Testis (tissue), 3 donors: ENCODE measurements around the gene COQ2. TPM values are rescaled to one million over a fixed set of nuclear protein-coding genes. Genes with fewer than 3 reads are reported as not detected.

Experiments
- DNase-seq: peaks from one replicate; pipeline ENCODE4 v3.0.0-alpha.2; 2019
- H3K27ac ChIP-seq, 2 donors: fragments of 200-600 bp; sonication (generic); one replicate each; pipeline ENCODE4 v1.5.1; 2019
- H3K27me3 ChIP-seq: fragments of 200-600 bp; sonication (generic); one replicate; pipeline ENCODE4 v1.5.1; 2019
- H3K36me3 ChIP-seq: fragments of 200-600 bp; sonication (generic); one replicate; pipeline ENCODE4 v1.5.1; 2017; ENCODE audit warnings: low read depth; ENCODE audit errors: missing control alignments
- H3K4me1 ChIP-seq: fragments of 200-600 bp; sonication (generic); one replicate; pipeline ENCODE4 v1.5.1; 2019
- H3K4me3 ChIP-seq, 2 donors: fragments of 200-600 bp; sonication (generic); one replicate each; pipeline ENCODE4 v1.5.1; 2017 to 2019
- H3K9me3 ChIP-seq: fragments of 200-600 bp; sonication (generic); one replicate; pipeline ENCODE4 v1.5.1; 2017
- POLR2A ChIP-seq: fragments of 450-650 bp; IDR thresholded peaks from one replicate; pipeline ENCODE4 v1.6.1; 2017; ENCODE audit warnings: antibody characterized with exemption, mild to moderate bottlenecking, moderate library complexity
- WGBS, 2 donors: methylation state at CpG; one replicate each; pipeline ENCODE4 v1.1.5; 2018; 5-methylcytosine and 5-hydroxymethylcytosine counted together
- intact Hi-C: fragments of 100-400 bp; cut with DNase I; formaldehyde crosslinking; loops from one replicate; pipeline ENCODE4 v1.15.1; 2023; ENCODE audit warnings: low total_unique reads
- polyA plus RNA-seq: library from polyadenylated mRNA; stranded (reverse); fragments of 350-450 nt; fragmentation: Illumina TruSeq; extraction: RNeasy Lipid Tissue Mini Kit (QIAGEN cat#74804); gene quantifications from one replicate; pipeline ENCODE4 v1.2.3, GENCODE V29; 2014; ENCODE audit warnings: low read depth, low replicate concordance; ENCODE audit not compliant: insufficient read depth
- total RNA-seq, 2 donors: library from RNA; depleted of rRNA; stranded (reverse); fragments of >200 nt; gene quantifications; one replicate each; pipeline ENCODE4 v1.2.3, GENCODE V29; 2016
- TF ChIP-seq, protein P1 (sequence below), 3 experiments: fragments of 450-650 bp in 2 of 3; fragments of 200-600 bp in 1 of 3; sonication (generic) in 1 of 3; IDR thresholded peaks; one replicate each; pipeline ENCODE4 v1.5.1; 2016 to 2019; ENCODE audit warnings: antibody characterized with exemption in 3 of 3, mild to moderate bottlenecking in 2 of 3, moderate library complexity in 1 of 3

Gene COQ2
- total and polyA plus RNA-seq, 3 donors from 2014 or later, result 9.5 to 19.4 (median 18.8) TPM

DNA sequence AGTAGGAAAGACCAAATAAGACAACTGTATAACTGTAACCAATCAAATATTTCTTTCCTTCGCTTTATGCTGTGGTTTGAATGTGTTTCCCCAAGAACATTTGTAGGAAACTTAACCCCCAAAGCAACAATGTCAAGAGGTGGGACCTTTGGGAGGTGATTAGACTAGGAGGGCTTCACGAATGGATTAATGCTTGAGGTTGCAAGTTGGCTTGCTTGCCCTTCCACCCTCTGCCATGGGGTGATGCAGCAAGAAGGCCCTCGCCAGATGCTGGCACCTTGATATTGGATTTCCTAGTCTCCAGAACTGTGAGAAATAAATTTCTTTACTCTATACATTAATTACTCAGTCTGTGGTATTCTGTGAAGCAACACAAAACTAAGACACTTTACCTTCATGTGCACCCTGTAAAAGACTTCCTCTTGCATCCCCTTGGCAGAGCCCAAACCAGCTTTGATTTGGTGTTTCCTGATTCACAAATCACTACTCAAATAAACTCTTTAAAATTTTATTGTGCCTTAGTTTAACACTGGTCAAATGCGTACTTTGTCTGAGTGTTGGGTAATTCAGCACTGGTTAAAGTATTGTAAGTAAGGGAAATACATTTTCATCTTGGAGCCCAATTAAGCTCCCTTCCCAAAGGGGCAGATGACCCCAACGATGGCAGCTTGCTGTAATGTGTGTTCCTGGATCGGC is 59.9 kb downstream of the COQ2 start:
- no peaks in the 10 kb centered on the region for H3K27me3 ChIP-seq
- no peaks in the 10 kb centered on the region for H3K36me3 ChIP-seq
- no peak for TF ChIP-seq POLR2A
- TF ChIP-seq, protein P1, sequence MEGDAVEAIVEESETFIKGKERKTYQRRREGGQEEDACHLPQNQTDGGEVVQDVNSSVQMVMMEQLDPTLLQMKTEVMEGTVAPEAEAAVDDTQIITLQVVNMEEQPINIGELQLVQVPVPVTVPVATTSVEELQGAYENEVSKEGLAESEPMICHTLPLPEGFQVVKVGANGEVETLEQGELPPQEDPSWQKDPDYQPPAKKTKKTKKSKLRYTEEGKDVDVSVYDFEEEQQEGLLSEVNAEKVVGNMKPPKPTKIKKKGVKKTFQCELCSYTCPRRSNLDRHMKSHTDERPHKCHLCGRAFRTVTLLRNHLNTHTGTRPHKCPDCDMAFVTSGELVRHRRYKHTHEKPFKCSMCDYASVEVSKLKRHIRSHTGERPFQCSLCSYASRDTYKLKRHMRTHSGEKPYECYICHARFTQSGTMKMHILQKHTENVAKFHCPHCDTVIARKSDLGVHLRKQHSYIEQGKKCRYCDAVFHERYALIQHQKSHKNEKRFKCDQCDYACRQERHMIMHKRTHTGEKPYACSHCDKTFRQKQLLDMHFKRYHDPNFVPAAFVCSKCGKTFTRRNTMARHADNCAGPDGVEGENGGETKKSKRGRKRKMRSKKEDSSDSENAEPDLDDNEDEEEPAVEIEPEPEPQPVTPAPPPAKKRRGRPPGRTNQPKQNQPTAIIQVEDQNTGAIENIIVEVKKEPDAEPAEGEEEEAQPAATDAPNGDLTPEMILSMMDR (IDR thresholded peaks at IDR 0.05), result no peak
- no peaks in the 10 kb centered on the region for H3K4me1 ChIP-seq
- H3K4me3 ChIP-seq, result no peak overlapping the region
- WGBS, 2 donors, result 91 to 95% methylated on average over 6 of the region's 6 CpGs
- H3K9me3 ChIP-seq, result no peaks in the 10 kb centered on the region
- no peak overlapping the region for H3K27ac ChIP-seq
- DNase-seq, result no peak
- intact Hi-C loops, result no loop called here

- no peaks in the 10 kb centered on the region for H3K4me1 ChIP-seq
- H3K4me3 ChIP-seq, result no peak overlapping the region
- H3K9me3 ChIP-seq, result no peaks in the 10 kb centered on the region
- WGBS, 2 donors, result 95 to 96% methylated on average over 2 to 3 of the region's 3 CpGs
- H3K27ac ChIP-seq, result no peak overlapping the region
- DNase-seq, result no peak
- no peaks in the 10 kb centered on the region for H3K27me3 ChIP-seq
- H3K36me3 ChIP-seq, result no peaks in the 10 kb centered on the region
- intact Hi-C loops, result no loop called here
- no peak for TF ChIP-seq POLR2A
- TF ChIP-seq, protein P1 (IDR thresholded peaks at IDR 0.05), result no peak
Measured at GRCh38 chr4:83223781-83224180, 60.8 kb downstream of the COQ2 start.

- Histone ChIP-seq H3K27me3 (no peaks in the 10 kb centered on the region), H3K4me3 (no peak overlapping the region), H3K9me3 (no peaks in the 10 kb centered on the region), H3K36me3 (no peaks in the 10 kb centered on the region), H3K4me1 (no peaks in the 10 kb centered on the region), H3K27ac (no peak overlapping the region)
- intact Hi-C loops, result no loop called here
- 93 to 96% methylated on average over 6 of the region's 6 CpGs for WGBS, 2 donors
- no peak for DNase-seq
- TF ChIP-seq, protein P1 (IDR thresholded peaks at IDR 0.05), result no peak
- TF ChIP-seq POLR2A, result no peak
Measured at GRCh38 chr4:83221897-83222441, 62.6 kb downstream of the COQ2 start.

DNA sequence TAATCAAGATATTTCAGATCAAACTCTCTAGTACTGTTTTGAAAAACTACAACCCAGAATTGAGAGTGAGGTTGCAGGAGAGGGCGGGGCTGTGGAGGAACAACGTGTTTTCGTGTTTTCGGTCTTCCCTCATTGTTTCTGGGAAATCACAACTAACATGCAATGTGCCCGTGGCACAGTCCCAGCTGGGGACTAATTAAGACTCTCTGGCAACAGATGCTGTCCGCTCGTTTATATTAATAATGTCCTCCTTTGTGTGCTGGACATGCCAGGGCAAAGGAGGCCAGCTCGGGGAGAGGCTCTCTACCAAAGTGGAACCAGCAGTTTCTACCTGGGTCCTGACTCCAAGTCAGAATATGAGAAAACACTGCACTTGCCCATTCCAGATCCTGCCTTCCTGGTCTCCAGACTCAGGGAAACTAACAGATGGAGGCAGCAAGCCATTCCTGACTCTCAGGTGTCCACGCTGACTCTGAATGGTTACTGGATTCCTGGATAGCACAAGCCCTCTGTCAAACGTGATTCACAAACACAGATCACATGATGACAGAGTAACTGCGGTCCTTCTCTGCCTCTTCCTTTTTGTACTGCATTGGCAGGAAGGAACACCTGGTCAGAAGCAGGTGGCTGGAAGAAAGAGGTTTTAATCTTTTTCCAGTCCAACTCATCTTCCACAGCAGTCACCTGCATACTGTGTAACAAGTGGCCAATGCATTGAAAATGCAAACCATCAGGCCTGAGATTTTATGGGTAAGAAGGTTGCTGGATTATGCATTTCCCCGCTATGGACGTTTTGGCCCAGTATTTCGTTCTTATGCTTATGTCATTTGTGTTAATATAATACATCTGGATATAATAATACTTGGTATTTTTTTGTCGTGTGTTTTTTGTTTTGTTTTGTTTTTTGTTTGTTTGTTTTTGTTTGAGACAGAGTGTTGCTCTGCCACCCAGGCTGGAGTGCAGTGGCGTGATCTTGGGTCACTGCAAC is 65.0 kb downstream of the COQ2 start:
- H3K4me3 ChIP-seq, result no peak overlapping the region
- WGBS, 2 donors, result 61 to 64% methylated on average over 16 of the region's 16 CpGs
- DNase-seq, result peak; percentile 43

More for the DNA sequence above, 65.0 kb downstream of the COQ2 start:
- H3K27me3 ChIP-seq, result no peaks in the 10 kb centered on the region
- H3K9me3 ChIP-seq, result no peaks in the 10 kb centered on the region
- H3K27ac ChIP-seq, result no peak overlapping the region
- intact Hi-C loops, result no loop called here
- H3K4me1 ChIP-seq, result no peaks in the 10 kb centered on the region
- H3K36me3 ChIP-seq, result no peaks in the 10 kb centered on the region
- TF ChIP-seq, protein P1 (IDR thresholded peaks at IDR 0.05), result no peak
- no peak for TF ChIP-seq POLR2A
